ENCODE data around the gene SEC16A.

The SEC16A gene

GRCh38 chr9:136502196-136502595, 19.4 kb upstream of the SEC16A start:
- DNase-seq (ENCODE audit: low spot score): no peak

GRCh38 chr9:136501686-136502085, 18.8 kb upstream of the SEC16A start:
- no peak for DNase-seq (ENCODE audit: low spot score)

- no peak for DNase-seq (ENCODE audit: low spot score)
These were observed 17.4 kb upstream of the SEC16A start for GRCh38 chr9:136499935-136500910.

GRCh38 chr9:136499071-136499934, 16.5 kb upstream of the SEC16A start:
- DNase-seq (ENCODE audit: low spot score): no peak

- DNase-seq (ENCODE audit: low spot score): no peak
These were observed 15.3 kb upstream of the SEC16A start for GRCh38 chr9:136497916-136498695.

- no peak for DNase-seq (ENCODE audit: low spot score)
These were observed 14.2 kb upstream of the SEC16A start for GRCh38 chr9:136496801-136497620.

GRCh38 chr9:136496181-136496580, 13.3 kb upstream of the SEC16A start:
- DNase-seq (ENCODE audit: low spot score): no peak

GRCh38 chr9:136495238-136495800, 12.5 kb upstream of the SEC16A start:
- no peak for DNase-seq (ENCODE audit: low spot score)

GRCh38 chr9:136494531-136495215, 11.8 kb upstream of the SEC16A start:
- peak; percentile 39 for DNase-seq (ENCODE audit: low spot score)

- no peak for DNase-seq (ENCODE audit: low spot score)
These were observed 11.2 kb upstream of the SEC16A start for GRCh38 chr9:136494012-136494411.

- DNase-seq (ENCODE audit: low spot score): no peak
These were observed 10.7 kb upstream of the SEC16A start for GRCh38 chr9:136493567-136493971.

GRCh38 chr9:136492978-136493522, 10.2 kb upstream of the SEC16A start:
- DNase-seq (ENCODE audit: low spot score): no peak

- no peak for DNase-seq (ENCODE audit: low spot score)
These were observed 6.9 kb upstream of the SEC16A start for GRCh38 chr9:136489731-136490130.

GRCh38 chr9:136488247-136489214, 5.7 kb upstream of the SEC16A start:
- DNase-seq (ENCODE audit: low spot score): no peak

GRCh38 chr9:136487672-136488071, 4.8 kb upstream of the SEC16A start:
- DNase-seq (ENCODE audit: low spot score): no peak

- no peak for DNase-seq (ENCODE audit: low spot score)
These were observed 4.2 kb upstream of the SEC16A start for GRCh38 chr9:136486823-136487620.

- DNase-seq (ENCODE audit: low spot score): no peak
These were observed 3.3 kb upstream of the SEC16A start for GRCh38 chr9:136486131-136486530.

Data from COLO829 (cell line).